GM12874 (cell line): ENCODE results near the gene NSG1.

Source experiments
- TF ChIP-seq, protein P1 (sequence below): IDR thresholded peaks from 2 replicates; pipeline ENCODE4 v1.5.1; 2011; ENCODE audit warnings: low read depth, mild to moderate bottlenecking, control low read depth, low read length, moderate library complexity; ENCODE audit not compliant: insufficient read depth

Gene NSG1

DNA sequence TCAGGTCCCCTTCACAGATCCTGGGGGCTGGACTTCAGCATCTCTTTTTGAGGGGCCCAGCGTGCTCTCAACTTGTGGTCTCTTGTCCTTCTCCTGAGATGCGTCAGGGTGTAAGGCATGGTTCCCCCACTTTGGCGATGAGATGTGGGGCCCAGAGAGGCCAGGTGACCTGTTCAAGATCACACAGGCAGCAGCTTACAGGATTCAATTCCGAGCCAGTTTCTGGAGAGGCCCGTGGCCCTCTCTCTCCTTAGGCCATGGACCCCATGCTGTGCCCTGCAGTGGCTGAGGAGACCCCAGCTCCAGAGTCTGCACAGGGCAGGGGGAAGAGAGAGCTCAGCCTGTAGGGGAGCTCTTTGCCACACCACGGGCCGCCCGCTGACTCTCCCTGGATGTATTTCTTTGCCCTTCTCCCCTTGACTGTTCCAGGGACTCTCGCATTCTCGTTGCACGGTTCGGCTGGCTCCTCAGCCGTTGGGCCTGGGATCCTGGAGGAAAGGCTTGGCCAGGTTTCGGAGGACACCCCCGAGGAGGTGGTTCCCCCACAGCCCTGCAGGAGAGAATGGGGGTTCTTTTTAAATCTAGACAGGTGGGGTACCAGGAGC is 18.6 kb downstream of the NSG1 start:
- TF ChIP-seq, protein P1, sequence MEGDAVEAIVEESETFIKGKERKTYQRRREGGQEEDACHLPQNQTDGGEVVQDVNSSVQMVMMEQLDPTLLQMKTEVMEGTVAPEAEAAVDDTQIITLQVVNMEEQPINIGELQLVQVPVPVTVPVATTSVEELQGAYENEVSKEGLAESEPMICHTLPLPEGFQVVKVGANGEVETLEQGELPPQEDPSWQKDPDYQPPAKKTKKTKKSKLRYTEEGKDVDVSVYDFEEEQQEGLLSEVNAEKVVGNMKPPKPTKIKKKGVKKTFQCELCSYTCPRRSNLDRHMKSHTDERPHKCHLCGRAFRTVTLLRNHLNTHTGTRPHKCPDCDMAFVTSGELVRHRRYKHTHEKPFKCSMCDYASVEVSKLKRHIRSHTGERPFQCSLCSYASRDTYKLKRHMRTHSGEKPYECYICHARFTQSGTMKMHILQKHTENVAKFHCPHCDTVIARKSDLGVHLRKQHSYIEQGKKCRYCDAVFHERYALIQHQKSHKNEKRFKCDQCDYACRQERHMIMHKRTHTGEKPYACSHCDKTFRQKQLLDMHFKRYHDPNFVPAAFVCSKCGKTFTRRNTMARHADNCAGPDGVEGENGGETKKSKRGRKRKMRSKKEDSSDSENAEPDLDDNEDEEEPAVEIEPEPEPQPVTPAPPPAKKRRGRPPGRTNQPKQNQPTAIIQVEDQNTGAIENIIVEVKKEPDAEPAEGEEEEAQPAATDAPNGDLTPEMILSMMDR: no peak

DNA sequence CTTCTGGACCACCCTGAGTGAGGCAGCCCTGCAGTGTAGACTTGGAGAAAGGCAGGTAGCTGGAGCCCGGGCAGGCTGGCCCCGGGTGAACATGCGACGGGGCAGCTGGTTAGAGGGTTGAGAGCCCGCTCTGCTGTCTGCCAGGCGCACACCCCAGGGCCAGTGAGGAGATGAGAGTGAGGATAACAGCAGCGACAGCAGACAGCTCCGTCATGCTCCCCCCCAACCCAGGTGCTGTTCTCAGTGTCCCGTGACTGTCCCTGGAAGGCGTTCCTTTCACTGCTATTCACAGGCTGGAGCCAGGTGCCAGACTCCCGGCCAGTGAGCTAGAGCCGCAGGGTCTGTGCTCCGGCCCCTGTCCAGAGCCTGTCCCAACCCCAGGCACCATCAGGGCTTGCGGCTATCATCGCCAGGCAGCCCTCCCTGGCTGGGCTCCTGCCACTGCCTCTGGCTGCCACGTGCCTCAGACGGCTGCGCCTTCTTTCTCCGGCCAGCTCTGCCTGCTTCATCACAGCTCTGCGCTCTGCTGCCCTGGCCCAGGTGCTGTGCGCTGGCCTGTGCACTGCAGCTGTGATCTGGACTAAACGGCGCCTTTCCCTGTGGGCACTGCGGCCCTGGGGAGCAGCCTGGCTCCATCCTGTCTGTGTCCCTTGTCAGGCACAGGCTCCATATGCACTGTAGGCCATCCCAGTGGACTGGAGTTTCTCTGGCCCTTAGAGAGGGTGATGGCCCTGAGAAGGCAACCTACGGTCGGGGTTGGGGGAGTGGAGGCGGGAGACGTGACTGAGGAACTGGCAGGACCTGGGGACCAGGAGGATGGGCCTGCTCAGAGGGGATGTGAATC is 19.8 kb downstream of the NSG1 start:
- TF ChIP-seq, protein P1: no peak

DNA sequence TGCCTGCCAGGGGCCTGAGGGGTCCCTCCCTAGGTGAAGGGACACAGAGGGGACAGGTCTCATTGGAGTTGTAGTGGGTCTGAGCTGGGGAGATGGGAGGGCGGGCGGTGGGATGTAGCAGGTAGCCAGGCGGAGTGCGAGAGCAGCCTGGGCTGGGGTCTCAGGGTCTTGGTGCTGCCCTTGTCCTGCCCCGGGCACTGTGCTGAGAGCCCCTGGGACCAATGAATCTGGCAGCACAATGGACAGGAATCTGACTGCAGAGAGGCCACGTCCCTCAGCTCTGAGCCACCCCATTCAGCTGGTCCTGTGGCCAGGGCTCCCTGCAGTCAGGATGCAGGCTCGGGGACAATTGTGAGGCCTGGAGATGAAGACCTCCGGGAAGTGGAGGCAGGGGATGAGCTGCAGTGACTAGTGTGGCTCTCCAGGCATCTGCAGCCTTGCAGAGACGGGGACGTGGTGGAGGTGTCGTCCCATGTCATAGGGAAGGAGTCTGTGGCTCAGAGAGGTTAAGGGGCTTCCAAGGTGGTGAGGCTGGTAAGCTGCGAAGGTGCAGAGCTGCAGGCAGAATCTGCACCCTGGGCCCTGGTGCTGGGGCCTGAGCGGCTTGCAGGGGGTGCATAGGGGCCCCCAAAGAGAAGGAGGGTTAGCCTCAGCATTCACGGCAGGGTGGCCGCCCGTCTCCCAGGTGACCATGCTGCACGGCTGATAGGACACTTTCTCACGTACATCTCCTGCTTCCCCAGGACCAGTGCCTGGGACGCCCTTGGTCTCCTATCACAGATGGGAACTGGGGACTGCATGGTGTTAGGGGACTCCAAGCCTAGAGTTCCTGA is 20.6 kb downstream of the NSG1 start:
- TF ChIP-seq, protein P1: no peak

DNA sequence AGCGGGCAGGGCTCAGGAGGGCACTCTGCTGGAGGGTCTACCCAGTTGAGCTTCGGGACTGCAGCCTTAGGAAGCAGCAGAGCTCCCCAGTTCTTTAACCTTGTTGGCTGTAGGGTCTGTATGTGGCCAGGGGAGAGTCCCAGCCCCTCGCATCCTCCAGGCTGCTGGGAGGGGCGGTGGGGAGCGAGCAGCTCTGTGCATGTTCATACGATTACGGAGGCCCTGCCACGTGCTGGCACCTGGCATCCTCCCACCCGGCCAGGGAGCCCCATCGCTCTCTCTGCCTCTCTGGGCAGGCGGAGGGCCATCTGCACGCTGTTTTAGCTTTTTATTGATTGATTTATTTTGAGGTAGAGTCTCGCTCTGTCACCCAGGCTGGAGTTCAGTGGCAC is 21.2 kb downstream of the NSG1 start:
- TF ChIP-seq, protein P1: no peak

DNA sequence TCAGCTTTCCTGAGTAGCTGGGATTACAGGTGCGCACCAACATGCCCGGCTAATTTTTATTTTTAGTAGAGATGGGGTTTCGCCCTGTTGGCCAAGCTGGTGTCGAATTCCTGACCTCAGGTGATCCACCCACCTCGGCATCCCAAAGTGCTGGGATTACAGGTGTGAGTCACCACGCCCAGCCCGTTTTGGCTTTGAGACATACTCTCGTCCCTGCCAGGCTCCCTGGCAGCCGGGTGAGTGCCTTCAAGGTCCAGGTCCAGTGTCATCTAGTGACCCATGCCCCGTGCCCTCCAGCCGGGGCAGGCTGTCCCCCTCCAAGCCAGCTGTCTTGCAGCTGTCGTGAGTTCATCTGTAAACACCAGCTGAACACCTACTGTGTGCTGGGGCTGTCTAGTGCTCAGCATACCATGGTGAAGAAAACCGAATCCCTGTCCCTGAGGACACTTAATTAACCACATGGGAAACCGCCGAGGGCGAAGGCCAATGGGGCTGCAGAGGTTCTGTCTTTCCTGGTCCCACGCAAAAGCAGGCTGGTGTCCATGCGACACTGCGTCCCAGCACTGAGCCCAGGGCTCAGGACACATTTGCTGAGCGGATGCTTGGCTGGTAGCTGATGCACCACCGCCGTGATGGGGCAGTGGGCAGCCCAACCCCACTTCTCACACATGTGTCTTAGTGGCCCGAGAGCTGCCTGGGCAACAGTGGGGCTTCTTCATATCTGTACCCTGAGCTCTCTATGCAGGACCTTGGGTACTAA is 21.9 kb downstream of the NSG1 start:
- TF ChIP-seq, protein P1: no peak

DNA sequence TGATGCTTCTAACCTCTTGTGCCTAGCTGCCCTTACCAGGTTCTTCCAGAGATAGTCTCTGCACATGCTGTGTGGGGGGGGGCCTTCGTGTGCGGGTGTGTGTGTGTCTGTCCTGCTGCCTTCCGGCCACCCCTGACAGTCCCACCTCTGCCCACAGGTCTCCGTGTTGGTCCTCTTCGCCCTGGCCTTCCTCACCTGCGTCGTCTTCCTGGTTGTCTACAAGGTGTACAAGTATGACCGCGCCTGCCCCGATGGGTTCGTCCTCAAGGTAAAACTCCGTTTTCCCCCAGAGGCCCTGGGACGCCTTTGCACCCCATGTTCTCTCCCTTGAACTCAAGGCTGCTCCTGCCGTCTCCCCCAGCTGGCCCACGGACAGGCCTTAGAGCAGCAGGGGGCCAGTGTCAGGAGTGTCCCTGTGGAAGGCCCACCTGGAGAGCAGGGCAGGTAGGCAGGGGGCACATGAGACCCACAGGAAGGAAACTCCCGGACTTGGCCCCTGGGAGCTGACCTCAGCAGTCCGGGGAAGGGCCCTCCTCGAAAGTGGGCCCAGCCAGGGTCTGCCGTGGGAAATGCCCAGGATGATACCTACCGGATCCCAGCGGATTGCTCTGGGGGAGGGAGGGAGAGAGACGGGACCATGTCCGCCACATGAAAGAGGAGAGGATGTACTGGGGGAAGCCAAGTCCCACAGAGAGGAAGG is 22.7 kb downstream of the NSG1 start:
- TF ChIP-seq, protein P1: no peak
